GM19467 (cell line): ENCODE results near the gene TOP3B.
"Not testable (repeated sequence)": the region's sequence is repeated elsewhere in the genome, so short reads cannot be mapped to it uniquely, and the experiment has no call there.

ENCODE experiments used
- ATAC-seq: cut with Tn5 transposase; IDR thresholded peaks from one replicate; pipeline ENCODE4 v1.9.1; 2021; ENCODE audit warnings: mild to moderate bottlenecking, moderate library complexity; ENCODE audit not compliant: unreplicated experiment

TOP3B gene

DNA sequence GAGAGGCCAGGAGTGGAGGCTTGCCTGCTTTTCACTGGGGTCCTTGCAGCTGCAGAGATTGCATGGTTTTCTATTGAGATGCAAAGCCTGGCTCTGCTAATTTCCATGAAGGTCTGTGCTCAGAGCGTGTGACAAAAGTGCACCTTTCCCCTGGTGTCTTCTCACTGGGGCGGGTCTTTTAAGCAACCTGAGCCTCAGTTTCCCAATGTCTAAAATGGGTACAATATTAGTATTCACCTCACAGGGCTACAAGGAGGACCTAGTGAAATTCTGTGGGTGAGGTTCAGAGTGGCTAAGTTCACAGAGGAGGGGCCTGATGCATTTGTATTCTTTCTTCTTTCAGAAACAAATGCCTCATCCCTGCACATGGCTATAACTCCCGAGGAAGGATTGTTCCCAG is 50.2 kb downstream of the TOP3B start:
- no peak for ATAC-seq

DNA sequence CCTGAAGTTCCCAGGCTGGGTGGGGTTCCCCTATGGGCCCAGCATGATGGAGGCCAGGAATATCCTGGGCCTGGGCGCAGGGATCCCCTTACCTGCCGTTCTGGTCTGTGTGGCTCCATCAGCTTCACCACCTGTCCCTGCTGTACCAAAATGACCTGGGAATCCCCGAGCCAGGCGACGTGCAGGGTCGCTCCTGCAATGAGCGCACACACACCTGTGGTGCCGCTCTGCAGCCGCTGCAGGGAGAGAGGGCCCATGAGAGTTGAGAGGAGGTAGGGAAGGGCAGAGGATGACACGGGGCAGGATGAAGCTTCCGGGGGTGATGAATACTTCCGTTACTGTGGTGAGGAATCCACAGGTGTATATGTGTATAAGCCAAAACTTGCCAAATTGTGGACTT is 51.5 kb downstream of the TOP3B start:
- no peak for ATAC-seq

GRCh38 chr22:21929253-21929652 is 53.3 kb downstream of the TOP3B start:
- no peak for ATAC-seq

GRCh38 chr22:21928048-21928447 is 54.5 kb downstream of the TOP3B start:
- ATAC-seq, result no peak

DNA sequence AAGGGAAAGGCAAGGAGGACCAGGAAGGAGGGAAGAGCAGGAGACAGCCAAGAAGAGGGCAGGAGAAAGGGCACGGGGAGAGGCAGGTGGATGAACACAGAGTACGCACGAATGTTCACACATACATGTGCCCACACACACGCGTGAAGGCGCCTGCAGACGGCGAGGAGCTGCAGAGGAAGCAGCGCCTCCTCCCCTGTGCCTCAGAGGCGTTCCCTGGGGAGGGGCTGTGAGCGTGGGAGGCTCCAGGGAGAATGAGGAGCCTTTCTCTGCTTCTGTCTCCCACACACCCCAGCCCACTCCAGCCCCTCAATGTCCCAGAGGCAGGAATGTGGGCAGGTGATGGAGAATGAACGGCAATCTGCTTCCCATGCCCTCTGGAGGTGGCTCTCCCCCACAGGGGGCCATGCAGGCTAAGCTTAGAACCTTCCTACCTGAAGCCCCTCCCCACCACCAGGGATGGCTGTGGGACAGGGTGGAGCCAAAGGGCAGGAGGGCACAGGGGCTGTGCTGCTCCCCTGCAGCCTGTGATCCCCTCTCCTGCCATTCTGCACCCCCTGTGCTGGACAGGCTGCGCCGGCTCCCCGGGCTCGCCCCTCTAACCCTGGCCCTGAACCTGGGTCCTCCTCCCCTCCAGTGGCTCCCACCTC is 55.3 kb downstream of the TOP3B start:
- ATAC-seq, result no peak

DNA sequence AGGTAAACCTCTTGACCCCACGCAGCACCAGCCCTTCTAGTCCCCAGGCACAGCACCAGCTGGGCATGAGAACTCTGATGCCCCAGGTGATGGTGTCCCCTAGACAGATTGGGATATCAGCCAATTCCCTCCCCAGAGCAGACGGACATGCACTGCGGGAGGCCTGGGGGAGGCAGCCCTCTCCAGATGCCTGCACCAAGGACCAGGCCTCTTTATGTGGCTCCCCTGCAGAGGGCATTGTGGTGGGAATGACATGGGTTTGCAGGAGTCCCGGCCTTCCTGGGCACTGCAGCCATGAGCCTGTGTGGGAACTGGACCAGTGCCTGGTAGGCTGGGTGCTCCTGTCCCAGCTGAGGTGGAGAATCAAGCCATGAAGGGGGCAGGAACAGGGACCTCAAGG is 55.9 kb downstream of the TOP3B start:
- no peak for ATAC-seq

DNA sequence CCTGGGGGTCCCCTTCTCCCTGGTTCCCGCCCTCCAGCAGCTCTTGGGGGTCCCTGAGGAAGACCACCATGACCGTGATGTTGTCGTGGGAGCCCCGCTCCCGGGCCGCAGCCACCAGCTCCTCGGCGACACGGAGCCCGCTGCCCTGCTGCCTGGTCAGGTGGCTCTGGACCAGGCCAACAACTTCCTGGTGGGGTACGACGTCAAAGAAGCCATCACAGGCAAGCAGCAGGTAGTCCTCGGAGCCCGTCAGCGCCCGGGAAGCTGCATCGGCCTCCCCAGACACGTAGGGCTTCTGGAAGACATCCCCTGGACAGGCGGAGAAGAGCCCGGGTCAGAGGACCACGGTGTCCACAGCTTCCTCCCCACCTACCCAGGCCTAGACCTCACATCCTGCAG is 59.4 kb downstream of the TOP3B start:
- no peak for ATAC-seq

DNA sequence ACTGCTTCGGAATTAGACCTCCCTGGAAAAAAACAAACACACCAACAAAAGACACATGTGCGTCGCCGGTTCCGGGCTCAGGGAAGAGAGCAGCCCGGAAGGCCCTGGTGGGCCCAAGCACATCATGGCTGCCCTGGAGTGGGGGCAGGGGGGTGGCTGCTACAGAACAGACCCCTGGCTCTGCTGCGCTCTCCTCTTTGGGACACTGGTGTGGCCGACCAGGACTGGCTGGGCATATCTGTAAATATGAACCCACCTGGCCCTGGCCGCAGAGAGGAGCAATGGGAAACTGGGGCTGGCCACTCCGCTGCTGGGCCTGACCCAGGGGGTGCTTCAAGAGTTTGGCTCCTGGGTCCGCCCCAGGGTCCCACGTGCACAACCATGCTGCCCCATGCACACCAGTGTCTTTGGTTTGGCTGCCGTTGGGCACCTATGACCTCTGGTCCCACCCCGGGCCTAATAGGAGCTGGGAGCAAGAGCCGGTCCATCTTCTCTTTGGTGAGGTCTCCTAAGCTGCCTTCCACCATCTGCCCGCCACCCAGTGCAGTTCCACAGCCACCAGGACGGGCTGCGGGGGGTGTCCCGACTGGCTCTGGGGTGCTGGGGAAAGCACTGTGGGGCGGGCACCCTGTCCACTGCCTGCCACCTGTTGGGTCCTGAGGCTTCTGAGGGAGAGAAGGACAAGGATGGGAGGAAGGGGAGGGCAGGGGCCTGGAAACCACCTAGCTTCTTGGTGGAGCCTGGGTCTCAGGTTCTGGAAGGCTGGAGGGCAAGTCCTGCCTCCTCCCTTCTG is 60.0 kb downstream of the TOP3B start:
- ATAC-seq, result no peak

- no peak for ATAC-seq
These were observed 60.9 kb downstream of the TOP3B start for GRCh38 chr22:21921729-21922128.

DNA sequence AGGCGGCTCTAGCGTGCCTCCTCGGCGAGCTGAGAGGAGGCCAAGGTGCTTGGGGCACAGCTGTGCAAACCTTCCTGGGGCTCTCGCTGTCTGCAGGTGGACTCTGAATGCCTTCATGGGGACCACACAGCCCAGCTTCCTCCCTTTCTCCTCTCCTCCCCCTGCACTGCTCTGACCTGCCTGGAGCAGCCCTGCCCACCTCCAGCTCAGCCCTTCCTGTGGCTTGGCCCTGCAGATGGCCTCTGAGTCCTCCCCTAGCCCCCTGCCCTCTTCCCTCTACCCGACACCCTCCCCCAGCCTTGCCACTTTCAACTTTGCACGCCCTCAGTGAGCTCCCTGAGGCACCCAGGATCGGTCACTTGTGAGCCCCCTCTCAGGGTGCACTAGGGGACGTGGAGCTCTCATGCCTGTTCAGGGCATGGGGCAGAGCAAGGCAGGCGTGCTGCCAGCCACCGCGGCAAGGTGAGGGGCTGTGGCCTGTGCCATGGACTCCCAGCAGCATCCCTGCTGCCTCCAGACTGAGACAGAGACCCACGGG is 61.3 kb downstream of the TOP3B start:
- ATAC-seq, result no peak

DNA sequence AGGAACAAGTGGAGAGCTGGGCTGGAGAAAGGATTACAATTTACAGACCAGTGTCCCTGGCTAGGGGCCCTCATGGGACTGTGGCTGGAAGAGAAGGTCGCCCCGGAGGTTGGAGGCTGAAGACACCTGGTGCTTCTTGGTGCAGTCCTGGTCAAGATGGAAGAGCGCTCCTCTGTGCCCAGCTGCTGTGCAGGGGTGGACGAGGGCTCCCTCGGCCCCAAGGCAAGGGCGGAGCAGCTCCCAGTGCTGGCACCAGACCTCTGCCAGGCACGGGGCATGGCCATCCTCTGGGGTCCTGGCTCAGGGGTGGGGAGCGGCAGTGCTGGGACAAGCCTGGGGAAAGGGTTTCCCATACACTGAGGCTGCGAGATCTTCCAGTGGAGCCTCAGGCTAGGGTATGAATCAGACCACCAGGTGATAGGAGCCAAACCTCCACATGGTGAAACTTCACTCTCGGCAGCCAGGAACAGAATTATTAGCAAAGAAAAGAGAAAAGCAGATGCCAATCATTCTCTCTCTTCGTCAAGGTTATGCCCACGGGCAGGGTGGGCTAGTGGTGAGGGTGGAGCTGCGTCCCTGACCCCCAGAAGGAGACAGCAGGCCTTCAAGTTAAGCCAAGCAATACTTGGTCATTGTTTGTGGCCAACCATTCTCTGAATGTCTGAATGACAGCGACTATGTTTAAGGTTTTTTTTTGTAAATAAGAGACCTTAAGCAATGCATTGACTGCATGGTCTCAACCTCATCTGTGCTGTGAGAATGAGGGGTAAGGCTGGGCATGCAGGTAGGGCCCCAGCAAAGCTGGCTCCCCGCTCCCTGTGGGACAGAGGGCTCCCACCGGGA is 62.0 kb downstream of the TOP3B start:
- no peak for ATAC-seq

DNA sequence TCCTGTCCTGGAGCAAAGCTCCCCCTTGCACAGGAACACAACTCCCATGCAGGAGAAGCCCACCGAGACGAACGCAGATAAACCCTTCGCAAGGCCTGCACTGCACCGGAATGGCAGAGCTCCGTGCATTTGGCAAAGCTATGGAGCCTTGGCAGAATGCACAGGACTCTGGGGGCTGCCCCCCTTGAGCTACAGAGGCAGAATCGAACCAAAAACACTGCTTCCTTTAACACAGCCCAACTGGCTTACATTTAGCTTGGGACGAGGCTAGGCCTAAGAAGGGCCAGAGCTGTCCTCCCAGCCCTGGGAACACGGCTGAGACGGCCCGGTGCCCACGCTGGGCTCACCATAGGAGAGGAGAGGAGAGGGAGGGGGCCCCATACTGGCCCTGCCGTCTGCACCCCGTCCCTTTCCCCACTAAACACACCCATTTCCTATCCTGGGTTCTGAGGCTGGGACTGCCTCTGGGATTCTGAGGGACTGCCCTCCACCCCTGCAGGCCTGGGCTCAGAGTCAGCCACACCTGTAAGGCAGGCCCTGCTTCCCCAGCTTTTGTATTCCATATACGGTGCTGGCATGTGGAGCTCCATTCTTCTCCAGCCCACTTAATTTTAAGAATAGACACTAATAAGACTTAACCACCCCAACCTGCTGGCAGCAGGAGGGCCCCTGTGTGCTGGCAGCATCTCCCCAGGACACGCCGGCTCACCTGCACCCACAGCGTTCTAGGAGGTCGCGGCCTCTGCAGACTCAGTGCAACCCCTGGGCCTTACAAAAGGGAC is 62.9 kb downstream of the TOP3B start:
- ATAC-seq, result no peak

DNA sequence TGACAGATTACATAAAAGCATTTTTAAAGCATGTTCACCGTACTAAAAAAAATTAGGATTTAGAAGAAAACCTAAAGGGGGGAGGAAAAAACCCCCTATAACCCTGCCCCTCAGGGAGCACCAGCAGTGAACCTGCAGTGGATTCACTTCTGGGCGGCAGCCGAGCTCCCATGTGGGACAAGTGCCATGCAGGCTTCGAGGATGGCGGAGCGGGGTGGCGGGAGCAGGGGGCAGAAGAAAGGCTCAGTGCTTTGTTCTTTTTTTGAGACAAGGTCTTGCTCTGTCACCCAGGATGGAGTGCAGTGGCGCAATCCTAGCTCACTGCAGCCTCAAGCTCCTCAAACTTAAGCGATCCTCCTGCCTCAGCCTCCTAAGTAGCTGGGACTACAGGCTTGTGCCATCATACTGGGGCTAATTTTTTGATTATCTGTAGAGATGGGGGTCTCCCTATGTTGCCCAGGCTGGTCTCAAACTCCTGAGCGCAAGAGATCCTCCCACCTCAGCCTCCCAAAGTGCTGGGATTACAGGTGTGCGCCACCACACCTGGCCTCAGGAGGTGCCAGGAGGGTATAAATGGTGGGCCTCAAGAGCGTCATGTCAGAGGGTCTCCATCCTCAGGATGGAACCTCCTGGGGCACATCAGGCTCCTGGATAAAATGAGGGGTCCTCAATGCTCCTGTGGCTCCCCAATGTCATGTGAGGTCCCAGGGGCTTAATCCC is 64.0 kb downstream of the TOP3B start:
- ATAC-seq, result no peak

DNA sequence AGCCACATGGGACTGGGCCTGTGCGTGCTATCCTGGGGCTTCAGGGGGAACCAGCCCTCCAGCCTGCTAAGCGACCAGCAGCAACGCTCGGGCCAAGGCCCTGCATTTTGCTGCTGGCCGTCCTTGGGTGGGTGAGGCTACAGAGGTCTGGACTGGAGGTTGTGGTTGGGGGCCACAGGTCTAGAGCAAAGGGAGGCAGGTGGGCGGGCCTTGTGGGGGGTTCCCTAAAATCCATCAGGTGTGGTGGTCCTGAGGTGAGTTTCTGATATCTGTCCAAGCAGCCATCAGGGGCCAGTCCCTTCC is 64.7 kb downstream of the TOP3B start:
- ATAC-seq, result no peak

- no peak for ATAC-seq
These were observed 65.2 kb downstream of the TOP3B start for GRCh38 chr22:21917181-21917958.

DNA sequence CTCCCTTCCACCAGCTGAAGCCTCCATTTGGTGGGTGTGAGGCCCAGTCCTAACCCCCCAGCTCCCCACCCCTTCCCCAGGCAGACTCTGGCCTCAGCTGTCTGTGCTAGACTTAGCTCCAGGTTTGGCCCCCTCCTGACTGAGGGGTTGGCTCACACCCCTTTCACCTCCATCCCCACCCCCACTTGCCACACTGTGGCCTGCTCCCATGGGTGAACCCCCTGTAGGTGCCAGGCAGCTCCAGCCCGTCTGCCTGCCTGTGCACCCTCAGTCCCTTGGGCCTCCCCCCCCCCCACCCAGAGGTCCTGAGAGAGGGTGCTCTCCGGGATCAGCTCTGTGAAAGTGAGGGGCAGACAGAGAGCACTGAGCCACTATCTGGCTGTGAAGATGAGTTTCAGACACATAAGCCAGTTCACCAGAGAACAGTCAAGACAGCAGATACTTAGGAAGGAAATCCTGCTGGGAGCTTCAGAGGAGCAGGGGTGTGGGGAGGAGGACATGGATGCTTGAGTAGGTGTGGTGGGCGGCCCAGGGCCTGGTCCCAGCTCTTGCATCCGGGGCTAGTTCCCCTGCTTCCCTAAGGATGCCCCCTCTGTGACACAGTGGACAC is 66.2 kb downstream of the TOP3B start:
- no peak for ATAC-seq

DNA sequence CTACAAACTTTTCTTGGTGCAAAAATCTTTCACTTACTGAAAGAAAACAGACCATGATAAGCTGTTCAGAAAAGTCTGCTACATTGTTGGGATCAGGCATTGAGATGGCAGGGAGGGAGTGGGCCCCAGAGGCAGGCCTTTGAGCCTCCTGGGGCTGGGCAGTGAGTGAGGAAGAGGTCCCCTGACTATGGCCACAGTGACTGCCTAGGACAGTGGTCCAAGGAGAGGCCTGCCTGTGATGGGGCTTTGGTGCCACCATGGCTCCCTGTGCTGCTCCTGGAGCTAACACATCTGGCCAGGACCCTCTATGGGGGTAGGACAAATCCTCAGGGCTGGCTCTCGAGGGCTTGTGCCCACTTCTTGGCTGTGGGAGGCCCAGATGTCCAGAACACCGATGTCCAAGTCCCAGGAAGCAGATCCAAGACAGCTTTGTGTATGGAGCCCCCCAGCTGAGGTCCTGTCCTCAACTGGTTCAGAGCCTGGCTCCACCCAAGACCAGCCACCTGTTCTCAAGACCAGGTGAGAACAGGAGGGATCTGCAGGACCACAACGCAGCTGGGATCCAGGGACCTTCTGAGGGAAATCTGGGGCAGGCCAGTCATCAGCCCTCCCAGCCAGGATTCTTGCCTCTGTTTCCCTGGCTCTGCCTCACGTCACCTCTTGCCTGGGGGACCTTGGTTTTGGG is 66.8 kb downstream of the TOP3B start:
- no peak for ATAC-seq

- ATAC-seq, result not testable (repeated sequence)
These were observed 68.4 kb downstream of the TOP3B start for GRCh38 chr22:21914033-21914642.
